IMR-90 (cell line): ENCODE data around the gene KCTD11. TPM values are rescaled to one million over a fixed set of nuclear protein-coding genes. Genes with fewer than 3 reads are reported as not detected.

Experiments used
- ATAC-seq: fragments of 200-7000 bp; cut with Tn5 transposase; 2 replicates; pipeline ENCODE4 v1.9.1; 2020; ENCODE audit warnings: low read depth, mild to moderate bottlenecking, moderate library complexity
- BruUV-seq: library from RNA; stranded (reverse); fragments of 400-500 nt; replicated peaks from 2 replicates; lab custom pipeline; 2021; lab: Mats Ljungman, UMichigan
- CTCF ChIA-PET: fragments of 300-600 bp; formaldehyde crosslinking; extraction: SDS; loops from one replicate; lab custom pipeline; 2021; ENCODE audit warnings: antibody characterized with exemption; lab: Yijun Ruan, JAX
- POLR2A ChIA-PET: fragments of 300-600 bp; sonication (Branson Sonifier 250); formaldehyde crosslinking; loops from one replicate; lab custom pipeline; 2022; ENCODE audit warnings: antibody characterized with exemption; ENCODE audit not compliant: unreplicated experiment; lab: Charles Lee
- DNase-seq: peaks from one replicate; pipeline ENCODE4 v3.0.0; 2013
- H2AFZ ChIP-seq: replicated peaks from 2 replicates; pipeline ENCODE3; 2013; ENCODE audit warnings: low read length, mild to moderate bottlenecking; ENCODE audit not compliant: poor library complexity
- H2AK5ac ChIP-seq: 2 replicates; pipeline ENCODE4 v1.6.1; 2013; ENCODE audit warnings: low read depth, low read length, inconsistent platforms
- H2AK9ac ChIP-seq: replicated peaks from 2 replicates; pipeline ENCODE3; 2013; ENCODE audit warnings: mild to moderate bottlenecking, low read depth, low read length, moderate library complexity; ENCODE audit not compliant: poor library complexity
- H2BK120ac ChIP-seq: 2 replicates; pipeline ENCODE4 v1.6.1; 2013; ENCODE audit warnings: low read depth, low read length, inconsistent platforms
- H2BK15ac ChIP-seq: 3 replicates; pipeline ENCODE4 v1.6.1; 2013; ENCODE audit warnings: low read depth, low read length, inconsistent platforms
- H2BK20ac ChIP-seq: 2 replicates; pipeline ENCODE4 v1.6.1; 2013; ENCODE audit warnings: low read depth, mild to moderate bottlenecking, inconsistent platforms, low read length, moderate library complexity
- H2BK5ac ChIP-seq: 2 replicates; pipeline ENCODE4 v1.6.1; 2013; ENCODE audit warnings: mild to moderate bottlenecking, low read depth, low read length, inconsistent platforms; ENCODE audit not compliant: poor library complexity, severe bottlenecking
- H3K14ac ChIP-seq: replicated peaks from 2 replicates; pipeline ENCODE4 v1.6.1; 2013; ENCODE audit warnings: low read depth, low read length, inconsistent platforms
- H3K18ac ChIP-seq: 2 replicates; pipeline ENCODE4 v1.6.1; 2013; ENCODE audit warnings: low read depth, low read length, control low read depth
- H3K23ac ChIP-seq: 2 replicates; pipeline ENCODE4 v1.6.1; 2013; ENCODE audit warnings: low read depth, low read length, inconsistent platforms
- H3K27ac ChIP-seq: 2 replicates; pipeline ENCODE4 v1.5.1; 2013; ENCODE audit warnings: mild to moderate bottlenecking, control low read depth, low read length; ENCODE audit not compliant: insufficient read depth
- H3K27me3 ChIP-seq: 2 replicates; pipeline ENCODE4 v1.6.1; 2013; ENCODE audit warnings: low read length; ENCODE audit not compliant: control insufficient read depth, insufficient read depth
- H3K36me3 ChIP-seq: 2 replicates; pipeline ENCODE4 v1.6.1; 2013; ENCODE audit warnings: low read length, mixed read lengths; ENCODE audit not compliant: control insufficient read depth, insufficient read depth
- H3K4ac ChIP-seq: 2 replicates; pipeline ENCODE4 v1.6.1; 2013; ENCODE audit warnings: low read depth, low read length, inconsistent platforms
- H3K4me1 ChIP-seq: 2 replicates; pipeline ENCODE4 v1.6.1; 2013; ENCODE audit warnings: low read length, mixed read lengths; ENCODE audit not compliant: control insufficient read depth, insufficient read depth
- H3K4me2 ChIP-seq: 2 replicates; pipeline ENCODE4 v1.6.1; 2013; ENCODE audit warnings: low read depth, mild to moderate bottlenecking, control low read depth, low read length, moderate library complexity
- H3K4me3 ChIP-seq: 2 replicates; pipeline ENCODE4 v1.5.1; 2013; ENCODE audit warnings: low read depth, mild to moderate bottlenecking, control low read depth, low read length, moderate library complexity; ENCODE audit not compliant: insufficient read depth
- H3K56ac ChIP-seq: 2 replicates; pipeline ENCODE4 v1.6.1; 2013; ENCODE audit warnings: low read length, inconsistent platforms; ENCODE audit not compliant: insufficient read depth; ENCODE audit errors: extremely low read depth
- H3K79me1 ChIP-seq, 2 experiments: 2 replicates each; pipeline ENCODE4 v1.6.1; 2013; ENCODE audit warnings: low read length in 2 of 2, inconsistent platforms in 1 of 2, low read depth in 1 of 2
- H3K9ac ChIP-seq: 2 replicates; pipeline ENCODE4 v1.6.1; 2013; ENCODE audit warnings: low read depth, low read length, control low read depth
- H3K9me1 ChIP-seq: 2 replicates; pipeline ENCODE4 v1.6.1; 2013; ENCODE audit warnings: low read length, inconsistent platforms; ENCODE audit not compliant: insufficient read depth
- H3K9me3 ChIP-seq: 2 replicates; pipeline ENCODE4 v1.6.1; 2013; ENCODE audit warnings: low read length; ENCODE audit not compliant: control insufficient read depth, insufficient read depth
- H4K20me1 ChIP-seq: 2 replicates; pipeline ENCODE4 v1.6.1; 2013; ENCODE audit warnings: low read length, inconsistent platforms; ENCODE audit not compliant: insufficient read depth
- H4K5ac ChIP-seq: 2 replicates; pipeline ENCODE4 v1.6.1; 2013; ENCODE audit warnings: mild to moderate bottlenecking, low read depth, low read length, control low read depth
- H4K8ac ChIP-seq, 2 experiments: 2 replicates each; pipeline ENCODE4 v1.6.1; 2013; ENCODE audit warnings: low read depth in 2 of 2, low read length in 2 of 2, control low read depth in 1 of 2, inconsistent platforms in 1 of 2
- H4K91ac ChIP-seq: 2 replicates; pipeline ENCODE4 v1.6.1; 2013; ENCODE audit warnings: low read depth, low read length, inconsistent platforms; ENCODE audit not compliant: insufficient read depth
- BHLHE40 ChIP-seq: fragments of 150-350 bp; IDR thresholded peaks from 2 replicates; pipeline ENCODE4 v1.6.1; 2016; ENCODE audit warnings: mild to moderate bottlenecking, low read depth, low read length
- CEBPB ChIP-seq: IDR thresholded peaks from 2 replicates; pipeline ENCODE4 v1.6.1; 2012; ENCODE audit warnings: low read depth, low read length, improper control_type of control experiment
- CHD1 ChIP-seq: IDR thresholded peaks from 2 replicates; pipeline ENCODE4 v1.6.1; 2012; ENCODE audit warnings: low read depth, low read length, improper control_type of control experiment
- ELK1 ChIP-seq: fragments of 150-350 bp; IDR thresholded peaks from 2 replicates; pipeline ENCODE4 v1.6.1; 2016; ENCODE audit warnings: low read depth, mild to moderate bottlenecking, low read length, moderate library complexity, borderline replicate concordance
- FOS ChIP-seq: fragments of 150-350 bp; IDR thresholded peaks from 2 replicates; pipeline ENCODE4 v1.6.1; 2016; ENCODE audit warnings: low read depth, low read length
- MAFK ChIP-seq: IDR thresholded peaks from 2 replicates; pipeline ENCODE4 v1.6.1; 2012; ENCODE audit warnings: low read depth, low read length, improper control_type of control experiment
- MXI1 ChIP-seq: IDR thresholded peaks from 2 replicates; pipeline ENCODE4 v1.6.1; 2012; ENCODE audit warnings: low read depth, mild to moderate bottlenecking, low read length, moderate library complexity, borderline replicate concordance
- NFE2L2 ChIP-seq: fragments of 150-350 bp; IDR thresholded peaks from 2 replicates; pipeline ENCODE4 v1.6.1; 2016; ENCODE audit warnings: low read depth, mild to moderate bottlenecking, low read length
- RCOR1 ChIP-seq: IDR thresholded peaks from 2 replicates; pipeline ENCODE4 v1.6.1; 2012; ENCODE audit warnings: mild to moderate bottlenecking, low read length, improper control_type of control experiment; ENCODE audit not compliant: insufficient replicate concordance
- RFX5 ChIP-seq: IDR thresholded peaks from 2 replicates; pipeline ENCODE4 v1.8.0; 2012; ENCODE audit warnings: low read depth, mild to moderate bottlenecking, low read length, moderate library complexity
- SMC3 ChIP-seq: fragments of 150-350 bp; IDR thresholded peaks from 2 replicates; pipeline ENCODE4 v1.6.1; 2016; ENCODE audit warnings: low read depth, mild to moderate bottlenecking, antibody characterized with exemption, low read length, moderate library complexity
- USF2 ChIP-seq: fragments of 150-350 bp; IDR thresholded peaks from 2 replicates; pipeline ENCODE4 v1.6.1; 2017; ENCODE audit warnings: mild to moderate bottlenecking, antibody characterized with exemption, low read length, low read depth
- WGBS, 2 experiments: methylation state at CpG; one replicate each; pipeline versions ENCODE4 v1.1.5 to v1.1.7; 2013; ENCODE audit warnings: missing lambda C conversion rate in 2 of 2; ENCODE audit not compliant: insufficient read length in 1 of 2; ENCODE audit errors: extremely low coverage in 2 of 2; 5-methylcytosine and 5-hydroxymethylcytosine counted together
- dilution Hi-C: fragments of 300-500 bp; cut with HindIII; formaldehyde crosslinking; loops from one replicate; pipeline ENCODE4 v1.14.3; 2018; ENCODE audit warnings: low sequenced_read_pairs; ENCODE audit not compliant: unreplicated experiment
- in situ Hi-C: fragments of 300-500 bp; cut with MboI; formaldehyde crosslinking; loops from 3 replicates; pipeline ENCODE4 v1.14.3; 2019; ENCODE audit warnings: low sequenced_read_pairs, inconsistent platforms, mixed read lengths
- intact Hi-C: fragments of 100-400 bp; cut with micrococcal nuclease; formaldehyde crosslinking; loops from 2 replicates; pipeline ENCODE4 v1.10.0; 2022
- polyA plus RNA-seq, 3 experiments: library from polyadenylated mRNA; depleted of rRNA; stranded (reverse); fragments of >200 nt; gene quantifications; 2 replicates each; pipeline ENCODE4 v1.2.3, GENCODE V29; 2012; ENCODE audit warnings: low replicate concordance in 1 of 3
- total RNA-seq: library from RNA; depleted of rRNA; stranded (reverse); fragments of >200 nt; gene quantifications from 2 replicates; pipeline ENCODE4 v1.2.3, GENCODE V29; 2012

The KCTD11 gene
- total and polyA plus RNA-seq, 2 of the 4 experiments (the other 2 are of a cell fraction): 10.8 to 16.4 TPM

- dilution Hi-C loops: no loop called here
- no peak for TF ChIP-seq RCOR1
- no peak for TF ChIP-seq ELK1
- no peak for TF ChIP-seq MXI1
- no peak for TF ChIP-seq FOS
- TF ChIP-seq CEBPB: no peak
- TF ChIP-seq CHD1: no peak
- TF ChIP-seq RFX5: no peak
- TF ChIP-seq NFE2L2: no peak
- no peak for TF ChIP-seq MAFK
- TF ChIP-seq SMC3: no peak
- no peak for TF ChIP-seq BHLHE40
- no peak for TF ChIP-seq USF2
Observed at GRCh38 chr17:7391307-7391706, 39.3 kb downstream of the KCTD11 start.

More at GRCh38 chr17:7391307-7391706, 39.3 kb downstream of the KCTD11 start:
- Histone ChIP-seq H3K36me3 (peaks cover 44% of the 10 kb centered on the region), H4K8ac (no peak overlapping the region), H2AK9ac (no peak overlapping the region), H3K18ac (no peak overlapping the region), H2AK5ac (no peak overlapping the region), H3K56ac (no peak overlapping the region), H3K4me2 (no peak overlapping the region), H3K14ac (no peak overlapping the region), H3K4me1 (peaks cover 8% of the 10 kb centered on the region), H3K9me1 (peaks cover 7% of the 10 kb centered on the region; the same call in 1 of the 2 replicates), H3K9ac (no peak overlapping the region), H2AFZ (no peak overlapping the region), H3K27me3 (no peaks in the 10 kb centered on the region), H2BK20ac (no peak overlapping the region), H2BK15ac (no peak overlapping the region), H3K27ac (no peak overlapping the region), H2BK120ac (no peak overlapping the region), H4K20me1 (no peaks in the 10 kb centered on the region), H3K4me3 (no peak overlapping the region), H3K79me1 (peaks cover 14 to 32% of the 10 kb centered on the region in 2 experiments), H3K23ac (no peak overlapping the region), H4K5ac (no peak overlapping the region), H4K91ac (no peak overlapping the region), H2BK5ac (no peak overlapping the region), H3K9me3 (no peaks in the 10 kb centered on the region), H3K4ac (no peak overlapping the region)
- DNase-seq (no peak), ATAC-seq (no peak)
- WGBS, 2 experiments: no CpG with 5 or more reads among the region's 2 CpGs
- ChIA-PET POLR2A (no interaction called here), CTCF (no interaction called here)
- BruUV-seq: no TSS peak
- in situ Hi-C loops: loop anchor here (5.0 kb wide), 1 partner anchor 34 kb away; the partner anchor contains the start of gene TMEM95
- intact Hi-C loops: no loop called here
